GM19455 (cell line): ENCODE data around the gene VTI1A.

Source experiments
- ATAC-seq: cut with Tn5 transposase; IDR thresholded peaks from one replicate; pipeline ENCODE4 v1.9.1; 2021; ENCODE audit not compliant: unreplicated experiment

Gene VTI1A

GRCh38 chr10:112801004-112801403, 354.0 kb downstream of the VTI1A start:
- no peak for ATAC-seq

GRCh38 chr10:112801748-112802147, 354.7 kb downstream of the VTI1A start:
- no peak for ATAC-seq

GRCh38 chr10:112802411-112803022, 355.5 kb downstream of the VTI1A start:
- no peak for ATAC-seq

- ATAC-seq, result no peak
Measured at GRCh38 chr10:112803961-112804401, 357.0 kb downstream of the VTI1A start.

- ATAC-seq, result no peak
Measured at GRCh38 chr10:112805254-112805590, 358.2 kb downstream of the VTI1A start.

GRCh38 chr10:112805701-112806100, 358.7 kb downstream of the VTI1A start:
- no peak for ATAC-seq

- no peak for ATAC-seq
Measured at GRCh38 chr10:112807013-112807412, 360.0 kb downstream of the VTI1A start.

GRCh38 chr10:112809736-112810135, 362.7 kb downstream of the VTI1A start:
- no peak for ATAC-seq

- ATAC-seq, result no peak
Measured at GRCh38 chr10:112810711-112811151, 363.7 kb downstream of the VTI1A start.

- ATAC-seq, result no peak
Measured at GRCh38 chr10:112811741-112812551, 364.9 kb downstream of the VTI1A start.

GRCh38 chr10:112812586-112812985, 365.6 kb downstream of the VTI1A start:
- ATAC-seq, result no peak

- ATAC-seq, result no peak
Measured at GRCh38 chr10:112813866-112814591, 367.0 kb downstream of the VTI1A start.

- ATAC-seq, result no peak
Measured at GRCh38 chr10:112815269-112816032, 368.4 kb downstream of the VTI1A start.

GRCh38 chr10:112816033-112816430, 369.0 kb downstream of the VTI1A start:
- ATAC-seq, result no peak

GRCh38 chr10:112816891-112817290, 369.9 kb downstream of the VTI1A start:
- no peak for ATAC-seq

GRCh38 chr10:112817981-112818777, 371.2 kb downstream of the VTI1A start:
- ATAC-seq, result no peak

GRCh38 chr10:112819231-112819630, 372.2 kb downstream of the VTI1A start:
- no peak for ATAC-seq

GRCh38 chr10:112820320-112820719, 373.3 kb downstream of the VTI1A start:
- no peak for ATAC-seq

- ATAC-seq, result no peak
Measured at GRCh38 chr10:112821038-112821437, 374.0 kb downstream of the VTI1A start.

- no peak for ATAC-seq
Measured at GRCh38 chr10:112821663-112822062, 374.6 kb downstream of the VTI1A start.
